Activated CD8-positive, alpha-beta memory T cell treated with anti-CD3 and anti-CD28 coated beads, Interleukin-2, amount 50 U/mL, for 24 hours (primary cell): ENCODE measurements around the gene CHST8.

ENCODE experiments used
- DNase-seq: peaks from one replicate; pipeline ENCODE4 v3.0.0-alpha.2; 2020; ENCODE audit errors: extremely low read depth

CHST8 gene

GRCh38 chr19:33673258-33673875 lies 51.6 kb downstream of the CHST8 start:
- DNase-seq, result no peak

GRCh38 chr19:33673996-33674625 lies 52.4 kb downstream of the CHST8 start:
- no peak for DNase-seq

DNA sequence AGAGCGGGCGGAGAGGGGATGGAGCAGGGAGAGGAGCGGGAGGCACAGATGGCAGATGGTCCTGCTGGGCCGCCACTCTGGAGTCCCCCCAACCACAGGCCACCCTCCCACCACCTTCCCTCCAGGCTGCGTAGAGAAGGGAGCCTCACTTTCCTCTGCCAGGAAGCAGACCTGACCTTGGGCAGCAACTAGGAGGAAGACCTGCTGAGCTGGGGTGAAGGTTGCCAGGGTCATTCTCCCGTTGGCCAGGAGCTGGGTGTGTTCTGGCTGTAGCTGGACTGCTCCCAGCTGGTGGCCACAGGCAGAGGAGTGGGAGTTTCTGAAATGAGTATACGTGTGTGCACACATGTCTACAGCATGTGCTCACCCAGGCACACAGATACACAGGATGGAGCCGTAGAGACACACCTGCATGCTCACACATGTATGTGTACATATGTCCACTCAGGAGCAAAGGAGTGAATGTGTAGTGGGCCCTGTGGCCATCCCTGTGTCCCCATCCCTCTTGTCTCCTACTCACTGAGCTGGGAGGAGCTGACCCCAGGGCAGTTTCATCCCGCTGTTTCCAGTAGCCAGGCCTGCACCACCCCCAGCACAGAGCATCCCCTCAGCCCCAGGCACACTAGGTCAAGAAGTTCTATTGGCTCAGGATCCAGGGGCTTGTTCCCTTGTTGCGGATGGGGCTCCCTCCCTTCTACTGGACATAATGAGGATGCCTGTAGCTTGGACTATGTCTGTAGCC lies 53.0 kb downstream of the CHST8 start:
- no peak for DNase-seq

GRCh38 chr19:33675501-33676124 lies 53.9 kb downstream of the CHST8 start:
- DNase-seq, result no peak

DNA sequence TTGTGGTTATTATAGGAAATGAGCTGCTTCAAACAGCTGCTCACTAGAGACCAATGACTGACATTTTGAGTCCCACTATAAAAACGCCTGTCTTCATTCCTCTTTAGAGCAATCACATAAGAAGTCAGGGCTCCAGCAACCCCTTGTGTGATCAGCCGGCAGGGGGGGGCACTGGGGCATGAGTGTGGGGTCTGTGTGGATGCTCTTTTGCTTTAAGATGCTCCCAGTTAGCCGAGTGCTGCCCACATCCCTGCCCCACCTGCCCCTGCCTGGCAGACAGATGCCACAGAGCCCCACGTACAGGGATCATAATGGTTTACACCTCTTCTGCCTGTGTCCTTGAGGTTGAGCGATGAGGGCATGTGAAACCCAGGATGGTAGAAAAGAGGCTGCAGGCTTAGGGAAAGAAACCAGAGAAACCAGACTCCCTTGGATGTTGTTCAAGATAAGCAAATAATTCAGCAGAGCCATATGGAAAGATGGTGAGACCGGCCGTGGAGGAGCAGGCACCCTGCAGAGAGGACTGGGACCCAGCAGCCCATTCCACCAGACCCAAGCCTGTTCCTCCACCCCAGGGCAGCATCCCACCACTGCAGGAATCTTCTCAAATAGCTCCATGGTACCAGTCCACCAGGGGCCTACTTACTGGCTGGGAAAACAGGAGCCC lies 55.4 kb downstream of the CHST8 start:
- no peak for DNase-seq

- no peak for DNase-seq
Measured at GRCh38 chr19:33677745-33678426, 56.1 kb downstream of the CHST8 start.

- no peak for DNase-seq
Measured at GRCh38 chr19:33678796-33679585, 57.2 kb downstream of the CHST8 start.

GRCh38 chr19:33679696-33680095 lies 57.9 kb downstream of the CHST8 start:
- DNase-seq, result no peak

GRCh38 chr19:33681081-33681680 lies 59.4 kb downstream of the CHST8 start:
- no peak for DNase-seq

- no peak for DNase-seq
Measured at GRCh38 chr19:33683881-33684537, 62.3 kb downstream of the CHST8 start.

GRCh38 chr19:33684538-33685232 lies 62.9 kb downstream of the CHST8 start:
- no peak for DNase-seq

DNA sequence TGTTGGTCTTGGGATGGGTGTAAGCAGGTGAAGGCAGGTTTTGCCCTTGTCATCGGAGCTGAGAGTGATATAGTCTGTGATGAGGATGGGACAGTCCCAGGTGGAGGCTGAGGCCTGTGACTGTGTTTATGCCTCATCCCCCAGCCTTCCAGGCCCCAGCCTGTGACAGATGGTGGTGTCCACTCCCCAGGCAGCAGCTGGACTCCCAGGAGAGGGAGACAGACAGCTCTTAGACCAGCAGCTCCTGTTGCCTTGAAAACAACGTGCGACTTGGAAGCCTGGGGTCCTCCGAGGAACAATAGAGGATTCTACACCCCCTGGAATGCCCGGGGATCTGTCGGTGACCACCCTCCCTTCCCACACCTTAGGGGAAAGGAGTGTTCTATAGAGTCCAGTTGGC lies 63.8 kb downstream of the CHST8 start:
- no peak for DNase-seq

DNA sequence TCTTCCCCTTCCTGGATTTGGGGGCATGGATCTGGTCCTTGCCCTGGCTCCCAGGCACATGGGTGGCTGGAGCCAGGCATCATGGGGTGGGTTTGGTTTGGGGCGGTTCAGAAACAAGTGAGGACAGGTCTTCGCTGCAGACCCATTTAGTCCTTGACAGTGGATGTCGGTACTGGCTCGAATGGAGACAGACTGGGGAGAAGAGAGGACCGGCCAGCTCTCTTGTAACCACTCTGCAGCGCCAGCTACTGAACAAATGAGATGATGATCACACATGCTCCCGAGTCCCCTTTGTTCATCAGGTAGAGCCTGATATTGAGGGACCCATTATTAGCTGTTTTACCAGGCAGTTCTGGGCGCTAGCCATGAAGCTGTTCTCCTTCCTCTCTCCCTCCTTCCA lies 64.5 kb downstream of the CHST8 start:
- DNase-seq, result no peak

- DNase-seq, result no peak
Measured at GRCh38 chr19:33686687-33687480, 65.1 kb downstream of the CHST8 start.

DNA sequence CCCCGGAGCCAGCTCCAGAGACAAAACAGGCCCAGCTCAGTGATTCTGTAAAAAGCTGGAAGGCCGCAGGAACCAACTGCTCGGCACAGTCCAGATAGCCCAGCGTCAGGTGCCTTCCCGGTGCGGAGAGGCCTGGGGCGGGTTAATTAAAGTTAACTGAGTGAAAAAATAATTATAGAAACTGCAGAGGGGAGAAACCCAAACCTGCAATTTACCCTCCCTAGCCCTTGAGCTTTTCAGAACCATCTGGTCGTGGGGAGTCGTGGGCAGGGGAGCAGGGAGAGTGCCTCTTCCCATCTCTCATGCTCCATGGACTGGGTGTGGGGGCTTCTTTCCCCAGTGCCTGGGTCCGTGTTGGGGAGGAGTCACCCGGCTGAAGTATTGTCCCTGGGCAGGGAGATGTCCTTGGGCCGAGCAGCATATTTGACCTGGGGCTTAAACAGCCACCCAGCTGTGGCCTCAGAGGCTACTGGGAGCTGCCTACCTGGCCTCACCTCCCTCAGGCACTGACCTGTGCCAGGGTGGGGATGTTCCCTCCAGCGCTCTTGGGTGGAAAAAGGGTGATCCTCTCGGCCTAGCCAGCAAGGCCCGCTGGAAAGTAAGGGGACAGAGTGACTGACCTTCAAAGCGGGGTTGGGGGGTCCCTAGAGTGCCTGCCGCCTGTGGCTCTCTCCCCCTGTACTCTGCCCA lies 65.9 kb downstream of the CHST8 start:
- DNase-seq, result no peak

- DNase-seq, result no peak
Measured at GRCh38 chr19:33688171-33688992, 66.6 kb downstream of the CHST8 start.
